OCI-LY1 (cell line): ENCODE data around the gene PRKCD.

Source experiments
- H2AFZ ChIP-seq: fragments of 200-600 bp; sonication (generic), shearing (Covaris generic); 2 replicates; pipeline ENCODE4 v1.6.0; 2014; ENCODE audit warnings: antibody characterized with exemption, mild to moderate bottlenecking, low read length
- H3F3A ChIP-seq: fragments of 200-600 bp; sonication (generic), shearing (Covaris generic); 2 replicates; pipeline ENCODE4 v1.6.0; 2014; ENCODE audit warnings: mild to moderate bottlenecking, antibody characterized with exemption, low read length, moderate library complexity; ENCODE audit not compliant: insufficient read depth
- H3K27ac ChIP-seq: fragments of 200-600 bp; sonication (generic); 2 replicates; pipeline ENCODE4 v1.5.1; 2014; ENCODE audit warnings: low read length, mixed run types, mild to moderate bottlenecking, low read depth; ENCODE audit not compliant: poor library complexity, severe bottlenecking
- H3K27me3 ChIP-seq: fragments of 200-600 bp; sonication (generic); 2 replicates; pipeline ENCODE4 v1.6.0; 2014; ENCODE audit warnings: antibody characterized with exemption, mild to moderate bottlenecking, low read length, moderate library complexity; ENCODE audit not compliant: insufficient read depth
- H3K36me3 ChIP-seq: fragments of 200-600 bp; sonication (generic); 2 replicates; pipeline ENCODE4 v1.6.1; 2014; ENCODE audit warnings: mild to moderate bottlenecking, antibody characterized with exemption, low read length, moderate library complexity, mixed read lengths; ENCODE audit not compliant: insufficient read depth
- H3K4me1 ChIP-seq: fragments of 200-600 bp; sonication (generic); 2 replicates; pipeline ENCODE4 v1.5.1; 2014; ENCODE audit warnings: mild to moderate bottlenecking, low read length, moderate library complexity; ENCODE audit not compliant: insufficient read depth, severe bottlenecking
- H3K4me2 ChIP-seq: fragments of 200-600 bp; sonication (generic), shearing (Covaris generic); 2 replicates; pipeline ENCODE4 v1.6.1; 2014; ENCODE audit warnings: low read length
- H3K4me3 ChIP-seq: fragments of 200-600 bp; sonication (generic); 2 replicates; pipeline ENCODE4 v1.5.1; 2014; ENCODE audit warnings: low read length, low read depth, mild to moderate bottlenecking, mixed read lengths; ENCODE audit not compliant: poor library complexity, severe bottlenecking
- H3K79me2 ChIP-seq: fragments of 200-600 bp; shearing (Covaris generic); 2 replicates; pipeline ENCODE4 v1.6.1; 2016; ENCODE audit warnings: mixed run types, low read length, mixed read lengths; ENCODE audit not compliant: insufficient read depth
- H3K9ac ChIP-seq: fragments of 200-600 bp; sonication (generic), shearing (Covaris generic); 2 replicates; pipeline ENCODE4 v1.6.1; 2014; ENCODE audit warnings: mild to moderate bottlenecking, low read length, mixed read lengths
- H3K9me2 ChIP-seq: fragments of 200-600 bp; sonication (generic), shearing (Covaris generic); 2 replicates; pipeline ENCODE4 v1.6.1; 2014; ENCODE audit warnings: low read depth, mild to moderate bottlenecking, low read length, mixed read lengths
- H3K9me3 ChIP-seq: fragments of 200-600 bp; shearing (Covaris generic); 2 replicates; pipeline ENCODE4 v1.6.1; 2014; ENCODE audit warnings: low read length, mixed read lengths
- H4K20me1 ChIP-seq: fragments of 200-600 bp; sonication (generic), shearing (Covaris generic); 2 replicates; pipeline ENCODE4 v1.6.0; 2016; ENCODE audit warnings: mild to moderate bottlenecking, low read length; ENCODE audit not compliant: insufficient read depth
- CTCF ChIP-seq: fragments of 200-600 bp; sonication (generic), shearing (Covaris generic); IDR thresholded peaks from 2 replicates; pipeline ENCODE4 v1.5.1; 2017; ENCODE audit warnings: mild to moderate bottlenecking, antibody characterized with exemption, low read length, moderate library complexity, mixed read lengths
- EZH2 ChIP-seq: fragments of 200-600 bp; sonication (generic), shearing (Covaris generic); IDR thresholded peaks from 2 replicates; pipeline ENCODE4 v1.8.0; 2017; ENCODE audit warnings: borderline replicate concordance, mixed run types, mild to moderate bottlenecking, antibody characterized with exemption, low read length, moderate library complexity, mixed read lengths

Gene PRKCD

GRCh38 chr3:53230041-53230621, 69.1 kb downstream of the PRKCD start:
- H4K20me1 ChIP-seq, result no peaks in the 10 kb centered on the region
- peaks cover 99% of the 10 kb centered on the region for H3K36me3 ChIP-seq
- H3F3A ChIP-seq, result no peaks in the 10 kb centered on the region
- H2AFZ ChIP-seq, result no peak overlapping the region
- H3K27ac ChIP-seq, result no peak overlapping the region
- H3K4me1 ChIP-seq, result no peaks in the 10 kb centered on the region
- no peak overlapping the region for H3K9ac ChIP-seq
- H3K4me3 ChIP-seq, result no peak overlapping the region
- no peaks in the 10 kb centered on the region for H3K9me2 ChIP-seq
- no peaks in the 10 kb centered on the region for H3K79me2 ChIP-seq
- no peaks in the 10 kb centered on the region for H3K27me3 ChIP-seq
- no peak overlapping the region for H3K4me2 ChIP-seq
- H3K9me3 ChIP-seq, result no peaks in the 10 kb centered on the region
- TF ChIP-seq CTCF (peak; percentile 20; the same call in 1 of the 2 replicates), EZH2 (no peak)

GRCh38 chr3:53230789-53231188, 69.8 kb downstream of the PRKCD start:
- H3K9me3 ChIP-seq, result no peaks in the 10 kb centered on the region
- H3K4me3 ChIP-seq, result no peak overlapping the region
- no peaks in the 10 kb centered on the region for H3K9me2 ChIP-seq
- peaks cover 99% of the 10 kb centered on the region for H3K36me3 ChIP-seq
- H3K27me3 ChIP-seq, result no peaks in the 10 kb centered on the region
- H3K4me2 ChIP-seq, result no peak overlapping the region
- H3K79me2 ChIP-seq, result no peaks in the 10 kb centered on the region
- no peak overlapping the region for H3K27ac ChIP-seq
- H4K20me1 ChIP-seq, result no peaks in the 10 kb centered on the region
- H3K9ac ChIP-seq, result no peak overlapping the region
- H2AFZ ChIP-seq, result no peak overlapping the region
- no peaks in the 10 kb centered on the region for H3F3A ChIP-seq
- TF ChIP-seq EZH2 (no peak), CTCF (no peak)
- H3K4me1 ChIP-seq, result no peaks in the 10 kb centered on the region

DNA sequence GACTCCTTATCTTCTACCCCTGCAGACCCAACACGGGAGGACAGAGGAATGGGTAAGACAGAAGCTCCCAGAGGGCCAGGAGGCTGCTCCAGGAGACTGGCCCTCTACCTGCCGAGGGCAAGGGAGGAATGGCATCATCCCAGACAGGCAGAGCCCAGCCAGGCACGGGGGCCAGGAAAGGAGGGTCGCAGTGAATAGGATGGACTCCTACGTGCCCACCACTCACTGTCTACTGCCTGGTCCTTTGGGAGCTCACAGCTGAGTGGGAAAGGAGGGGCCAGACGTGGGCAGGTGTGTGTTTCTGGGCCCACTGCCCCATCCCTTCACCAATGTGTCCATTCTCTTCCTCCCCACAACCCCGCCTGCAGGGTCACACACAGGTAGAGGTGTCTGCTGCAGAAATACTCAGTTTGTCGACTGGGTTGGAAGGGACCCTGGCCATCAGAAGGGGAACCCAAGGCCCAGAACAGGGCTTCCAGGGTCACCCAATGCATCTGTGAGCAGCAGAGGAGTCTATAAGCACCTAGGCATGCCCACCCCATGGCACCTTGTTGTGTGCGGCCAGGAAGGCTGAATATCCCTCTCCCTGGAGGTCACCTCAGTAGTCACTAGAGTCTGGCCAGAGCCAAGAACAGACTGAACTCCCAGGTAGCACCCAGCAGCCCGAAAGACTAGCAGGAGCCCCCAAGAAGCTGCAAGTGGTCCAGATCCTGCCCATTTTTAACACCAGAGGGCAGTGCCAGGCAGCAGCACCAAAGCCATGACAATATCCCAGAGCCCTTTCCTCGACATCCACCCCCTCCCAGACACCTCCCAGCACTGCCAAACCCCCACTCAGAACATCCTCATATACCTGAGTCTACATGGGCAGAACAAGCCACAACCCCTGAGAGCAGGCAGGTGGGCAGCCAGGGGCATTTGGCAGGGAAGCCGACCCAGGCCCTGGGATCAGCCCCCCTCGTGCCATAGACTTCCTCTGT, 70.8 kb downstream of the PRKCD start:
- H4K20me1 ChIP-seq, result no peaks in the 10 kb centered on the region
- TF ChIP-seq CTCF (peak; percentile 24; the same call in 1 of the 2 replicates), EZH2 (no peak)
- no peak overlapping the region for H2AFZ ChIP-seq
- no peaks in the 10 kb centered on the region for H3F3A ChIP-seq
- no peak overlapping the region for H3K4me3 ChIP-seq
- H3K4me2 ChIP-seq, result no peak overlapping the region
- H3K36me3 ChIP-seq, result peaks cover 99% of the 10 kb centered on the region
- no peak overlapping the region for H3K9ac ChIP-seq
- H3K79me2 ChIP-seq, result no peaks in the 10 kb centered on the region
- H3K27me3 ChIP-seq, result no peaks in the 10 kb centered on the region
- H3K4me1 ChIP-seq, result no peaks in the 10 kb centered on the region
- H3K9me3 ChIP-seq, result no peaks in the 10 kb centered on the region
- H3K27ac ChIP-seq, result no peak overlapping the region
- no peaks in the 10 kb centered on the region for H3K9me2 ChIP-seq
